Bronchial epithelial cell (primary cell): Measurements from ENCODE around the gene LRRC28. TPM values are rescaled to one million over a fixed set of nuclear protein-coding genes. Genes with fewer than 3 reads are reported as not detected.

Experiments
- DNase-seq: peaks from one replicate; pipeline ENCODE4 v3.0.0-alpha.2; 2010; ENCODE audit warnings: low read depth
- FAIRE-seq: peaks from 2 replicates; lab custom pipeline; 2011; peaks lifted over from hg19 to GRCh38; lab: Jason Lieb, UNC
- H3K27me3 ChIP-seq: 2 replicates; pipeline ENCODE4 v1.5.1; 2011; ENCODE audit warnings: low read length; ENCODE audit not compliant: control insufficient read depth, insufficient read depth
- H3K36me3 ChIP-seq: 2 replicates; pipeline ENCODE4 v1.5.1; 2011; ENCODE audit warnings: low read length; ENCODE audit not compliant: control insufficient read depth, insufficient read depth
- H3K4me3 ChIP-seq: 2 replicates; pipeline ENCODE4 v1.5.1; 2011; ENCODE audit warnings: mild to moderate bottlenecking, low read depth, low read length, control low read depth
- CTCF ChIP-seq: IDR thresholded peaks from 2 replicates; pipeline ENCODE4 v1.5.1; 2011; ENCODE audit warnings: mild to moderate bottlenecking, moderate library complexity, low read length, control low read depth, inconsistent platforms; ENCODE audit not compliant: insufficient read depth, severe bottlenecking
- total RNA-seq: library from RNA; depleted of rRNA; stranded (reverse); fragments of >200 nt; gene quantifications from 2 replicates; pipeline ENCODE4 v1.2.1, GENCODE V29; 2014

The LRRC28 gene
- total RNA-seq, 1 donor from 2014 or later: 15.8 TPM

- peak overlapping the region; percentile 80 for H3K4me3 ChIP-seq
- DNase-seq (no peak), FAIRE-seq (no peak)
- H3K36me3 ChIP-seq: no peaks in the 10 kb centered on the region
- no peaks in the 10 kb centered on the region for H3K27me3 ChIP-seq
- no peak for TF ChIP-seq CTCF
These were observed 1.3 kb upstream of the LRRC28 start for GRCh38 chr15:99250001-99250400.

DNA sequence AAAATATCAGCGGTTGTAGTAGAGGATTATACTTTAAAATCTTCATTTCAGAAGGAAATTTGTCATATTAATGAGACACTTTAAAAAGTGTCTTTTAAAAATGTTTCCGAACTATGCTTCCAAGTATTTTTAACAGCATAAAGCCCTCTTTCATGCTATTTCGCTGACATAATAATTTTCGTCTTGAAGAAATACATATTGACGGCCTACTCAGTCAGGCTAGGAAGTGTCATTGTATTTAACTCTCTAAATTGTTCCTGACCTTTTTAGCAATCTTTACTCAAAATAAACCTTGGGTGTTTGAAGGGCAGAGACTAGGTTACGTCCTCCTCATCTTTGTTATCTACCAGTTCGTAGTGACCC is 806 bp upstream of the LRRC28 start:
- DNase-seq (no peak), FAIRE-seq (no peak)
- Histone ChIP-seq H3K27me3 (no peaks in the 10 kb centered on the region), H3K36me3 (no peaks in the 10 kb centered on the region), H3K4me3 (peak overlapping the region; percentile 80)
- no peak for TF ChIP-seq CTCF

GRCh38 chr15:99252326-99252725 is 1.0 kb downstream of the LRRC28 start:
- no peak for TF ChIP-seq CTCF
- FAIRE-seq (no peak), DNase-seq (no peak)
- Histone ChIP-seq H3K27me3 (no peaks in the 10 kb centered on the region), H3K4me3 (no peak overlapping the region), H3K36me3 (no peaks in the 10 kb centered on the region)

DNA sequence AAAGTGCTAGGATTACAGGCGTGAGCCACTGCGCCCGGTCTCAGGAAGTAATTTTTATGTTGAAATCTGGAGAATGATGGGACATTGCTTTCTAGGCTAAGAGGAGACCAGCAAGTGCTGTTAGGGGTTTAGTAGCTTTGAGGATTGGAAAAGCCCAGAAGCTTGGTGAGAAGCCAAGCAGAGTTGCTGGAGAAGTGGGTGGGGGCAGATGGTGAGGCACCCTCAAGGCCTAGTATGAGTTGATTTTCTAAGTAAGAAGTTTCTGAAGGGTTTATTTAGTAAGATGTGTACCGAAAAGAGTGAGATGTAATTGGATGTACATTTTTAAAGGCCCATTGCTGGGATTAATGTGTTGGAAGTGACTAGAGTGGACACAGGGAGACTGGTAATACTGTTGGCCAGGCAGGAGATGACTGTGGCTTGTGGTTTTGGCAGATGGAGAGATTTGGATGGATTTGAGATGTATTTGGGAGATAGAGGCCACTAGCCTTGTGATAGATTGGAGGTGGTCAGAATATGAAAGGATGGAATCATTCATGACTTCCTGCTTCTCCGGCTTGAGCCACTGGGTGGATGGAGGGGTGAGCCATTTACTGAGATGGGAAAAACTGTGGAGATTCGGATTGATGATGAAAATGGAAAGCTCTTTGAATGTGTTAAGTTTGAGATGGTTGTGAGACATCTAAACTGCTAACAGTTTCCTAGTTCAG is 2.3 kb downstream of the LRRC28 start:
- no peak for DNase-seq
- no peak for TF ChIP-seq CTCF
- no peaks in the 10 kb centered on the region for H3K36me3 ChIP-seq
- no peak overlapping the region for H3K4me3 ChIP-seq
- FAIRE-seq: no peak
- H3K27me3 ChIP-seq: no peaks in the 10 kb centered on the region

GRCh38 chr15:99257107-99257750 is 5.9 kb downstream of the LRRC28 start:
- no peaks in the 10 kb centered on the region for H3K27me3 ChIP-seq
- no peaks in the 10 kb centered on the region for H3K36me3 ChIP-seq
- DNase-seq (no peak), FAIRE-seq (no peak)
- H3K4me3 ChIP-seq: no peak overlapping the region
- no peak for TF ChIP-seq CTCF
